K562 treated with DMSO at 1 percent for 48 hours (cell line): Measurements from ENCODE around the gene RGS7. TPM values are rescaled to one million over a fixed set of nuclear protein-coding genes. Genes with fewer than 3 reads are reported as not detected.

Source experiments
- total RNA-seq: library from RNA; unstranded; fragments of 300-600 nt; gene quantifications from 2 replicates; pipeline ENCODE4 v1.2.3, GENCODE V29; 2022; ENCODE audit warnings: low replicate concordance; ENCODE audit errors: extremely low read depth

Gene RGS7
- not detected in 2 replicates for total RNA-seq

DNA sequence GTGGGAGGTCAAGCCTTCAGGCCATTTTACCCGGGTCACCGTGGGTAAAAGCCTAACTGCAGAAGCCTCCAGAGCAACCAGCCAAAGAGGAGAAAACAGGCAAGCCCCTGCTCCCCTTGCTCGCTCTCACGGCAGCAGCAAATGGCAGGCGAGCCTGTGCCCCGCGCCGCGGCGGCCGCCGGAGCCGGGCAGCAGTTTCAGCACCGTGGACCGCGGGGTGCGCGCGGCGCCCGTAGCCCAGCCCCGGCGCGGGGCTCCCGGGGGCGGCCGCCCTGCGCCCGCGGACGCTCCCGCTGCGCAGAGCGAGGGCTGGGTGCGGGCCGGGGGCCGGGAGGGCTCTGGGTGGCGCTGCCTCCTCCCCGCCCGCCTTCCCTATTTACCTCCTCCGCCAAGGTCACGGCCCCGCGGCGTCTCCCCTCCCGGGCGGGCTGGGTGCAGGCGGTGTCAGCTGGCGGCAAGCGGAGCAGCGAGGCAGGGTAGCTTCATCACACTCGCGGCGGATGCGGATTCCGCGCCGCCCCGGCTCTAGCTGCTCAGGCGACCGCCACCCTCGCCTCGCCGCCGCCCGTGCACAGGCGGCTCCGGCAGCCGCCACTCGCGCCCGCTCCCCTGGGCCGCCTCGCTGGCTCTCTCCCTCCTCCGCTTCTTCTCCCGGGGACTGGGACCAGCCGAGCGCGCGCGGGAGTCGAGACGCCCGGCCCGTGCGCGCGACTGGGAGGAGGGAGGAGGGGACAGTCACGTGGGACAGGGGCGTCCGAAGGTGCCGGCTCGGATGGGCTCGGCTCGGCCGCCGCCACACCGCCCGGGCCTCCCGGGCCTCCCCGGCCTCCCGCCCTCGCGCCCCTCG is at the start of gene RGS7:
Gene RGS7 (minus strand): TSS at position 687 of the 847 bp plus-strand sequence.

Other genes starting within 250 kb of the RGS7 start
- not detected in 2 replicates for gene FH, start 162.6 kb upstream of the RGS7 start, total RNA-seq
- not detected in 2 replicates for gene KMO, start 175.2 kb upstream of the RGS7 start, total RNA-seq